Panc1 (cell line): ENCODE results near the gene PAWR. TPM values are rescaled to one million over a fixed set of nuclear protein-coding genes. Genes with fewer than 3 reads are reported as not detected.
A peak's percentile ranks its signal among the peaks of the same experiment; 100 is the strongest.
"Not testable (repeated sequence)": the region's sequence is repeated elsewhere in the genome, so short reads cannot be mapped to it uniquely, and the experiment has no call there.

Experiments used
- ATAC-seq: fragments of 200-7000 bp; cut with Tn5 transposase; 2 replicates; pipeline ENCODE4 v1.9.1; 2020; ENCODE audit warnings: mild to moderate bottlenecking, moderate library complexity
- BruUV-seq: library from RNA; stranded (reverse); fragments of 400-500 nt; replicated peaks from 2 replicates; lab custom pipeline; 2021; lab: Mats Ljungman, UMichigan
- CTCF ChIA-PET: fragments of 300-600 bp; sonication (Branson Sonifier 250); formaldehyde crosslinking; loops from one replicate; lab custom pipeline; 2022; ENCODE audit warnings: antibody characterized with exemption; lab: Charles Lee
- POLR2A ChIA-PET: fragments of 300-600 bp; sonication (Branson Sonifier 250); formaldehyde crosslinking; loops from one replicate; lab custom pipeline; 2022; ENCODE audit warnings: antibody characterized with exemption; lab: Charles Lee
- DNase-seq: peaks from one replicate; pipeline ENCODE4 v3.0.0-alpha.2; 2010; ENCODE audit warnings: low read depth, low spot score
- H3K27ac ChIP-seq: 2 replicates; pipeline ENCODE4 v1.5.1; 2011; ENCODE audit warnings: mild to moderate bottlenecking, low read length, inconsistent platforms
- H3K27me3 ChIP-seq: fragments of 200-500 bp; sonication (Bioruptor generic); 2 replicates; pipeline ENCODE4 v1.6.0; 2014; ENCODE audit warnings: low read length, inconsistent platforms; ENCODE audit not compliant: control insufficient read depth, insufficient read depth
- H3K36me3 ChIP-seq: fragments of 200-500 bp; sonication (Bioruptor generic); 2 replicates; pipeline ENCODE4 v1.5.1; 2014; ENCODE audit warnings: inconsistent platforms, mild to moderate bottlenecking, low read length, moderate library complexity; ENCODE audit not compliant: control insufficient read depth, insufficient read depth
- H3K4me1 ChIP-seq: 2 replicates; pipeline ENCODE4 v1.5.1; 2011; ENCODE audit warnings: inconsistent platforms, mild to moderate bottlenecking, low read length, moderate library complexity; ENCODE audit not compliant: control insufficient read depth, insufficient read depth
- H3K4me3 ChIP-seq, 2 experiments: 2 replicates each; pipeline ENCODE4 v1.5.1; 2011 to 2012; ENCODE audit warnings: low read depth in 2 of 2, low read length in 2 of 2, mild to moderate bottlenecking in 2 of 2, inconsistent platforms in 1 of 2, moderate library complexity in 1 of 2
- H3K9me3 ChIP-seq: fragments of 200-500 bp; sonication (Bioruptor generic); 2 replicates; pipeline ENCODE4 v1.5.1; 2014; ENCODE audit warnings: low read depth, mild to moderate bottlenecking, inconsistent platforms, low read length, moderate library complexity; ENCODE audit not compliant: control insufficient read depth, insufficient read depth
- CTCF ChIP-seq: fragments of 450-650 bp; IDR thresholded peaks from 2 replicates; pipeline ENCODE4 v1.5.1; 2017; ENCODE audit warnings: mild to moderate bottlenecking
- POLR2AphosphoS5 ChIP-seq: IDR thresholded peaks from 2 replicates; pipeline ENCODE4 v1.6.1; 2012; ENCODE audit warnings: mild to moderate bottlenecking, low read depth, low read length, moderate library complexity
- REST ChIP-seq, 2 experiments: IDR thresholded peaks; 2 replicates each; pipeline ENCODE4 v1.6.1; 2011 to 2012; ENCODE audit warnings: low read depth in 2 of 2, control low read depth in 1 of 2, low read length in 1 of 2, mild to moderate bottlenecking in 1 of 2, moderate library complexity in 1 of 2; ENCODE audit not compliant: insufficient read depth in 1 of 2
- SIN3A ChIP-seq: IDR thresholded peaks from 2 replicates; pipeline ENCODE4 v1.6.1; 2012; ENCODE audit warnings: low read depth, mild to moderate bottlenecking, low read length, moderate library complexity, borderline replicate concordance; ENCODE audit not compliant: insufficient read depth
- TCF7L2 ChIP-seq: IDR thresholded peaks from 2 replicates; pipeline ENCODE4 v1.6.1; 2011; ENCODE audit warnings: mild to moderate bottlenecking, low read depth, low read length, inconsistent platforms
- in situ Hi-C: cut with HindIII; loops from 2 replicates; pipeline ENCODE4 v1.10.0; 2016; ENCODE audit warnings: low sequenced_read_pairs, low pct_unique_long_range_greater_than_20kb
- intact Hi-C: fragments of 100-400 bp; cut with micrococcal nuclease; formaldehyde crosslinking; loops from one replicate; pipeline ENCODE4 v1.10.0; 2022; ENCODE audit not compliant: unreplicated experiment
- total RNA-seq: library from RNA; stranded (reverse); gene quantifications from one replicate; pipeline ENCODE4 v1.2.1, GENCODE V29; 2021; ENCODE audit not compliant: unreplicated experiment

Gene PAWR
- total RNA-seq, 1 experiment from 2014 or later, result 142 TPM

- H3K27me3 ChIP-seq, result no peaks in the 10 kb centered on the region
- in situ Hi-C loops, result no loop called here
- H3K4me1 ChIP-seq, result peaks cover 43% of the 10 kb centered on the region; the same call in 1 of the 2 replicates
- DNase-seq (no peak), ATAC-seq (peak; percentile 62; the same call in 1 of the 2 replicates)
- no peaks in the 10 kb centered on the region for H3K9me3 ChIP-seq
- no peak overlapping the region for H3K4me3 ChIP-seq
- BruUV-seq, result no TSS peak
- POLR2A ChIA-PET, result no interaction called here
- CTCF ChIA-PET, result no interaction called here
- H3K36me3 ChIP-seq, result no peaks in the 10 kb centered on the region; the same call in 1 of the 2 replicates
- TF ChIP-seq POLR2AphosphoS5 (no peak), CTCF (no peak), TCF7L2 (no peak), SIN3A (no peak), REST (IDR thresholded peaks at IDR 0.05; ENCODE audit: insufficient read depth in 1 of 2, low read depth in 2 of 2, low read length in 1 of 2) (no peak)
- intact Hi-C loops, result no loop called here
- peak overlapping the region; percentile 55; the same call in 1 of the 2 replicates for H3K27ac ChIP-seq
These were observed 55.8 kb downstream of the PAWR start for GRCh38 chr12:79634957-79635471.

GRCh38 chr12:79629561-79629960 lies 61.2 kb downstream of the PAWR start:
- TF ChIP-seq POLR2AphosphoS5 (no peak), TCF7L2 (no peak), REST (IDR thresholded peaks at IDR 0.05; ENCODE audit: insufficient read depth in 1 of 2, low read depth in 2 of 2, low read length in 1 of 2) (no peak), CTCF (no peak), SIN3A (no peak)
- Histone ChIP-seq H3K9me3 (peaks cover 6% of the 10 kb centered on the region; the same call in 1 of the 2 replicates), H3K4me3 (no peak overlapping the region), H3K4me1 (peaks cover 16% of the 10 kb centered on the region; the same call in 1 of the 2 replicates), H3K27me3 (no peaks in the 10 kb centered on the region), H3K36me3 (no peaks in the 10 kb centered on the region), H3K27ac (no peak overlapping the region)
- ATAC-seq (no peak), DNase-seq (no peak)
- in situ Hi-C loops (no loop called here), intact Hi-C loops (loop anchor here (10.0 kb wide), 1 partner anchor 55 kb away; no protein-coding TSS in a partner anchor)
- ChIA-PET POLR2A (interaction anchor here (0.6 kb wide), 1 partner anchor 228 kb away, joined by 3 read pairs; no protein-coding TSS in a partner anchor), CTCF (interaction anchor here (0.7 kb wide), 2 partner anchors 79 to 1081 kb away, joined by 3 to 4 read pairs; no protein-coding TSS in a partner anchor)
- BruUV-seq, result no TSS peak

GRCh38 chr12:79626735-79627134 lies 64.0 kb downstream of the PAWR start:
- CTCF ChIA-PET, POLR2A ChIA-PET, H3K36me3 ChIP-seq, H3K27me3 ChIP-seq, H3K9me3 ChIP-seq, H3K27ac ChIP-seq, H3K4me1 ChIP-seq, DNase-seq, in situ Hi-C loops, ATAC-seq, H3K4me3 ChIP-seq: not testable (repeated sequence)
- intact Hi-C loops, result loop anchor here (10.0 kb wide), 1 partner anchor 58 kb away; no protein-coding TSS in a partner anchor
- BruUV-seq, result TSS peak; percentile 48
